Measurements from ENCODE around the gene TANC1. TPM values are rescaled to one million over a fixed set of nuclear protein-coding genes. Genes with fewer than 3 reads are reported as not detected.
A peak's percentile ranks its signal among the peaks of the same experiment; 100 is the strongest.

Gene TANC1
- total RNA-seq, 1 experiment from 2014 or later: 21.1 TPM

- Histone ChIP-seq H3K4me1 (no peaks in the 10 kb centered on the region), H3K4me3 (ENCODE audit: low read depth, low read length) (no peak overlapping the region), H3K9me3 (no peaks in the 10 kb centered on the region), H3K27me3 (replicated peaks; ENCODE audit: control insufficient read depth, insufficient read depth, low read length) (no peaks in the 10 kb centered on the region), H3K36me3 (ENCODE audit: control insufficient read depth, insufficient read depth, low read length) (no peaks in the 10 kb centered on the region)
- no TSS peak for BruUV-seq (replicated peaks)
- Mint-ChIP-seq H3K4me1 (ENCODE audit: low read depth, unreplicated experiment) (no peaks in the 10 kb centered on the region), H3K27me3 (ENCODE audit: insufficient read depth, unreplicated experiment) (no peaks in the 10 kb centered on the region), H3K4me3 (ENCODE audit: unreplicated experiment) (no peak overlapping the region), H3K27ac (ENCODE audit: unreplicated experiment) (no peak overlapping the region), H3K9me3 (ENCODE audit: unreplicated experiment) (no peaks in the 10 kb centered on the region), H3K36me3 (ENCODE audit: insufficient read depth, unreplicated experiment) (peaks cover 12% of the 10 kb centered on the region)
- no peak for DNase-seq
- ChIA-PET POLR2A (no interaction called here), CTCF (no interaction called here)
- intact Hi-C loops (cut with micrococcal nuclease; ENCODE audit: unreplicated experiment): no loop called here
- no peak for TF ChIP-seq CTCF (IDR thresholded peaks at IDR 0.05; ENCODE audit: insufficient read depth in 1 of 2, low read depth in 1 of 2, low read length in 1 of 2, severe bottlenecking in 1 of 2, unreplicated experiment in 1 of 2)
Observed at GRCh38 chr2:159252905-159253304, 284.5 kb downstream of the TANC1 start.

GRCh38 chr2:159256159-159256558 is 287.7 kb downstream of the TANC1 start:
- Mint-ChIP-seq H3K27ac (ENCODE audit: unreplicated experiment) (no peak overlapping the region), H3K27me3 (ENCODE audit: insufficient read depth, unreplicated experiment) (no peaks in the 10 kb centered on the region), H3K36me3 (ENCODE audit: insufficient read depth, unreplicated experiment) (peaks cover 6% of the 10 kb centered on the region), H3K9me3 (ENCODE audit: unreplicated experiment) (no peaks in the 10 kb centered on the region), H3K4me3 (ENCODE audit: unreplicated experiment) (no peak overlapping the region), H3K4me1 (ENCODE audit: low read depth, unreplicated experiment) (no peaks in the 10 kb centered on the region)
- ChIA-PET POLR2A (no interaction called here), CTCF (no interaction called here)
- DNase-seq: no peak
- BruUV-seq (replicated peaks): no TSS peak
- TF ChIP-seq CTCF (IDR thresholded peaks at IDR 0.05; ENCODE audit: insufficient read depth in 1 of 2, low read depth in 1 of 2, low read length in 1 of 2, severe bottlenecking in 1 of 2, unreplicated experiment in 1 of 2): no peak
- Histone ChIP-seq H3K4me1 (no peaks in the 10 kb centered on the region), H3K36me3 (ENCODE audit: control insufficient read depth, insufficient read depth, low read length) (no peaks in the 10 kb centered on the region), H3K27me3 (replicated peaks; ENCODE audit: control insufficient read depth, insufficient read depth, low read length) (no peaks in the 10 kb centered on the region), H3K4me3 (ENCODE audit: low read depth, low read length) (no peak overlapping the region), H3K9me3 (no peaks in the 10 kb centered on the region)
- intact Hi-C loops (cut with micrococcal nuclease; ENCODE audit: unreplicated experiment): no loop called here

- Mint-ChIP-seq H3K4me1 (ENCODE audit: low read depth, unreplicated experiment) (peaks cover 7% of the 10 kb centered on the region), H3K27me3 (ENCODE audit: insufficient read depth, unreplicated experiment) (no peaks in the 10 kb centered on the region), H3K36me3 (ENCODE audit: insufficient read depth, unreplicated experiment) (peaks cover 15% of the 10 kb centered on the region), H3K4me3 (ENCODE audit: unreplicated experiment) (no peak overlapping the region), H3K9me3 (ENCODE audit: unreplicated experiment) (no peaks in the 10 kb centered on the region), H3K27ac (ENCODE audit: unreplicated experiment) (peak overlapping the region; percentile 51)
- Histone ChIP-seq H3K27me3 (replicated peaks; ENCODE audit: control insufficient read depth, insufficient read depth, low read length) (no peaks in the 10 kb centered on the region), H3K9me3 (no peaks in the 10 kb centered on the region), H3K4me3 (ENCODE audit: low read depth, low read length) (no peak overlapping the region), H3K36me3 (ENCODE audit: control insufficient read depth, insufficient read depth, low read length) (no peaks in the 10 kb centered on the region), H3K4me1 (peaks cover 9% of the 10 kb centered on the region)
- DNase-seq: no peak
- no peak for TF ChIP-seq CTCF (IDR thresholded peaks at IDR 0.05; ENCODE audit: insufficient read depth in 1 of 2, low read depth in 1 of 2, low read length in 1 of 2, severe bottlenecking in 1 of 2, unreplicated experiment in 1 of 2)
- ChIA-PET CTCF (no interaction called here), POLR2A (no interaction called here)
- intact Hi-C loops (cut with micrococcal nuclease; ENCODE audit: unreplicated experiment): no loop called here
- BruUV-seq (replicated peaks): no TSS peak
Observed at GRCh38 chr2:159262226-159262625, 293.8 kb downstream of the TANC1 start.

Measured in Caco-2 (cell line).